DND-41 (cell line): ENCODE results near the gene EMX2.

Experiments used
- CTCF ChIP-seq: IDR thresholded peaks from 2 replicates; pipeline ENCODE4 v1.5.1; 2012; ENCODE audit warnings: borderline replicate concordance, low read length, moderate library complexity, mild to moderate bottlenecking; ENCODE audit not compliant: poor library complexity, severe bottlenecking; ENCODE audit errors: extremely low read depth
- EZH2 ChIP-seq: IDR thresholded peaks from 3 replicates; pipeline ENCODE4 v1.6.1; 2012; ENCODE audit warnings: borderline replicate concordance, low read depth, mild to moderate bottlenecking, moderate library complexity, low read length, inconsistent platforms; ENCODE audit not compliant: severe bottlenecking

GRCh38 chr10:117578490-117578889 is 35.9 kb downstream of the EMX2 start:
- TF ChIP-seq CTCF, result no peak
- TF ChIP-seq EZH2, result no peak
